Lung (tissue), 12 donors: ENCODE data around the gene KIAA1671. TPM values are rescaled to one million over a fixed set of nuclear protein-coding genes. Genes with fewer than 3 reads are reported as not detected.

ENCODE experiments used
- ATAC-seq: fragments of 200-7000 bp; cut with Tn5 transposase; one replicate; pipeline ENCODE4 v1.9.1; 2020; ENCODE audit warnings: moderate number of reproducible peaks; ENCODE audit not compliant: insufficient read depth, low FRiP score
- DNase-seq, 3 donors: peaks; one replicate each; pipeline ENCODE4 v3.0.0-alpha.2; 2013 to 2017
- H3K27ac ChIP-seq, 2 donors: one replicate each; pipeline ENCODE4 v1.5.1; 2013; ENCODE audit warnings: mild to moderate bottlenecking in 2 of 2, moderate library complexity in 2 of 2, control low read depth in 1 of 2, inconsistent platforms in 1 of 2, low read depth in 1 of 2, low read length in 1 of 2
- H3K27me3 ChIP-seq, 3 donors: one replicate each; pipeline ENCODE4 v1.5.1; 2013; ENCODE audit warnings: low read length in 2 of 3; ENCODE audit not compliant: control insufficient read depth in 3 of 3, insufficient read depth in 3 of 3
- H3K36me3 ChIP-seq, 4 donors: one replicate each; pipeline ENCODE4 v1.5.1; 2013; ENCODE audit warnings: low read length in 4 of 4, mild to moderate bottlenecking in 1 of 4, moderate library complexity in 1 of 4; ENCODE audit not compliant: control insufficient read depth in 4 of 4, insufficient read depth in 4 of 4
- H3K4me1 ChIP-seq, 5 donors: one replicate each; pipeline ENCODE4 v1.5.1; 2013; ENCODE audit warnings: low read length in 5 of 5, mild to moderate bottlenecking in 2 of 5, moderate library complexity in 1 of 5; ENCODE audit not compliant: control insufficient read depth in 5 of 5, insufficient read depth in 5 of 5
- H3K4me3 ChIP-seq: one replicate; pipeline ENCODE4 v1.5.1; 2013; ENCODE audit warnings: mild to moderate bottlenecking, control low read depth, moderate library complexity
- H3K9ac ChIP-seq, 2 donors: one replicate each; pipeline ENCODE4 v1.5.1; 2013; ENCODE audit warnings: low read length in 2 of 2, control low read depth in 1 of 2; ENCODE audit not compliant: insufficient read depth in 1 of 2
- H3K9me3 ChIP-seq, 4 donors: one replicate each; pipeline ENCODE4 v1.5.1; 2013; ENCODE audit warnings: low read length in 3 of 4, mild to moderate bottlenecking in 1 of 4, moderate library complexity in 1 of 4; ENCODE audit not compliant: control insufficient read depth in 4 of 4, insufficient read depth in 3 of 4
- CTCF ChIP-seq: IDR thresholded peaks from 2 replicates; pipeline ENCODE4 v1.5.1; 2012; ENCODE audit warnings: mild to moderate bottlenecking; ENCODE audit errors: control extremely low read depth, extremely low read depth
- WGBS, 2 donors: extraction: QIAGEN DNeasy Blood & Tissue Kit; methylation state at CpG; one replicate each; pipeline ENCODE4 v1.1.7; 2013; 5-methylcytosine and 5-hydroxymethylcytosine counted together
- polyA plus RNA-seq, 2 donors: library from polyadenylated mRNA; stranded (reverse); fragments of 200-250 nt; gene quantifications; one replicate each; pipeline ENCODE4 v1.2.1, GENCODE V29; 2013
- total RNA-seq, 2 donors: library from RNA; depleted of rRNA in 1 of 2; stranded (reverse); fragments of >200 nt in 1 of 2; gene quantifications; one replicate each; pipeline ENCODE4 v1.2.1, GENCODE V29; 2014 to 2021
- donor health status: control.
- donor health status: control.
- donor health status: Bipolar disorder and iron deficiency.
- donor health status: healthy.
- donor health status: DM: yes; HTN: yes; CAD: no.

Gene KIAA1671
- total and polyA plus RNA-seq, 4 donors, result 7.6 to 44.6 (median 24.0) TPM

DNA sequence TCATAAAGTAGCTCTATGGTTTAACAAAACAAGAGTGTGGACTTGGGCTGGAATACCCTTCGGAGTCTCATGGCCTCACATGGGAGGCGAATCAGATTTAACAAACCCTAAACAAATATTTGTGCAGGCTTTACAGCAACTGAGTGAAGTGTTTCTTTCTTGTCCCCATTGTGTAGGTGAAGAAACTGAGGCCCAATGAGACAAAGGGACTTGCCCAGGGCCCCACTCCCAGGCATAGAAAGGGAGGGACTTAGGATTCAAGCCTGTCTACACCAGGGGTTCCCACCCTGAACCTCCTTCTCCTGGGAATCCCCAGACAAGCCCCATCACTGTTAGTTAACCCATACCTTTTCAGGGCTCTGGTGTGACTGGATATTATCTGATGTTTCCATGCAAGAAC is 192.0 kb downstream of the KIAA1671 start:
- WGBS, 2 donors, result 72 to 95% methylated on average over 2 of the region's 2 CpGs
- no peak for ATAC-seq
- TF ChIP-seq CTCF, result no peak
- Histone ChIP-seq H3K27me3 (no peaks in the 10 kb centered on the region), H3K9ac (no peak overlapping the region), H3K9me3 (no peaks in the 10 kb centered on the region), H3K36me3 (no peaks in the 10 kb centered on the region), H3K27ac (no peak overlapping the region), H3K4me3 (no peak overlapping the region), H3K4me1 (peaks cover 0 to 22% (median 0%) of the 10 kb centered on the region in 5 donors)
- no peak for DNase-seq

GRCh38 chr22:25146307-25146706 is 193.8 kb downstream of the KIAA1671 start:
- ATAC-seq, result no peak
- H3K27ac ChIP-seq, result no peak overlapping the region
- H3K4me3 ChIP-seq, result no peak overlapping the region
- no peak overlapping the region for H3K9ac ChIP-seq
- TF ChIP-seq CTCF, result no peak
- 67 to 87% methylated on average over 1 of the region's 1 CpG for WGBS, 2 donors
- DNase-seq, result no peak
- no peaks in the 10 kb centered on the region for H3K36me3 ChIP-seq
- peaks cover 0 to 22% (median 0%) of the 10 kb centered on the region in 5 donors for H3K4me1 ChIP-seq
- H3K9me3 ChIP-seq, result no peaks in the 10 kb centered on the region
- no peaks in the 10 kb centered on the region for H3K27me3 ChIP-seq

DNA sequence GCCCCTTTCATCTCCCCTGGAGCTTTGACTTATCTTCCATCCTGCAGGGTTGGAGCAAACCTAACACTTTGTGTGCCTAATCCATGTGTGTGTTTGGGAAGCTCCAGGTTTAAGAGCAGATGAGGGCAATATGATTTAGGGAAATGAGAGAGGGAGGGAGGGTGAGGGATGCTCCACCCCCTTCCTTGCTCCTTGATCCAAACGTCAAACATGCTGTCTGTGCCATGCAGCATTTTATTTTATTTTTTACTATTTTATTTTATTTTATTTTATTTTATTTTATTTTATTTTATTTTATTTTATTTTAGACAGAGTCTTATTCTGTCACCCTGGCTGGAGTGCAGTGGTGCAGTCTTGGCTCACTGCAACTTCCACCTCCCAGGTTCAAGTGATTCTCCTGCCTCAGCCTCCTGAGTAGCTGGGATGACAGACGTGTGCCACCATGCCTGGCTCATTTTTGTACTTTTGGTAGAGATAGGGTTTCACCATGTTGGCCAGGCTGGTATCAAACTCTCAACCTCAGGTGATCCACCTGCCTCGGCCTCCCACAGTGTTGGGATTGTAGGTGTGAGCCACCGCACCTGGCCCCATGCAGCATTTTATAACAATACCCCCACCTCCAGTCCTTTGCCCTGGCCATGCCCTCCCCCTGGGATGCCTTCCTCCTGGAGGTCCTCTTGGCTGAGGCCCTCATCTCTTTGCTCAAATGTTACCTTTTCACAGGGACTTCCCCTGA is 194.6 kb downstream of the KIAA1671 start:
- 52% methylated on average over 4 of the region's 4 CpGs for WGBS, 2 donors
- Histone ChIP-seq H3K9me3 (no peaks in the 10 kb centered on the region), H3K4me1 (peaks cover 0 to 22% (median 0%) of the 10 kb centered on the region in 5 donors), H3K4me3 (no peak overlapping the region), H3K27ac (peak overlapping the region in 1 of 2 donors; percentile 49), H3K36me3 (no peaks in the 10 kb centered on the region), H3K9ac (no peak overlapping the region), H3K27me3 (no peaks in the 10 kb centered on the region)
- ATAC-seq (no peak), DNase-seq (no peak)
- TF ChIP-seq CTCF, result no peak

DNA sequence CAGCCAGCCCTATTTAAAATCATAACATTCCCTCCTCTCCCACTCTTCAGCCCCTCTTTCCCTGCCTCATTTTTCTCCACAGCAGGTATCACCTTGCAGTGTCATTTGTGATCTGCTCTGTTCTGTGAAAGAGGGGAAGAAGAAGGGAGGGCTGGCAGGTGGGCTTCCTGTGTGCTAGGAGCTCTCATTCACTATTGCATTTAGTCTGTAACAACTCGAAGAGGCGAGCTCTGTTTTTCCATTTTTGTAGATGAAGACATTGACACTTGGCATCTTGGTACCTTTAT is 195.1 kb downstream of the KIAA1671 start:
- H3K27me3 ChIP-seq, result no peaks in the 10 kb centered on the region
- H3K4me1 ChIP-seq, result peaks cover 0 to 22% (median 0%) of the 10 kb centered on the region in 5 donors
- no peak for TF ChIP-seq CTCF
- ATAC-seq (no peak), DNase-seq (no peak)
- H3K27ac ChIP-seq, result peak overlapping the region in 1 of 2 donors; percentile 49
- no peaks in the 10 kb centered on the region for H3K36me3 ChIP-seq
- no peaks in the 10 kb centered on the region for H3K9me3 ChIP-seq
- H3K4me3 ChIP-seq, result no peak overlapping the region
- no peak overlapping the region for H3K9ac ChIP-seq
- WGBS, 2 donors, result 69 to 85% methylated on average over 2 of the region's 2 CpGs
